Activated CD8-positive, alpha-beta memory T cell treated with anti-CD3 and anti-CD28 coated beads, Interleukin-2, amount 50 U/mL, for 4 hours (primary cell): ENCODE results near the gene SDHA.
A peak's percentile ranks its signal among the peaks of the same experiment; 100 is the strongest.
"Not testable (repeated sequence)": the region's sequence is repeated elsewhere in the genome, so short reads cannot be mapped to it uniquely, and the experiment has no call there.

ENCODE experiments used
- DNase-seq: peaks from one replicate; pipeline ENCODE4 v3.0.0-alpha.2; 2020

Gene SDHA

DNA sequence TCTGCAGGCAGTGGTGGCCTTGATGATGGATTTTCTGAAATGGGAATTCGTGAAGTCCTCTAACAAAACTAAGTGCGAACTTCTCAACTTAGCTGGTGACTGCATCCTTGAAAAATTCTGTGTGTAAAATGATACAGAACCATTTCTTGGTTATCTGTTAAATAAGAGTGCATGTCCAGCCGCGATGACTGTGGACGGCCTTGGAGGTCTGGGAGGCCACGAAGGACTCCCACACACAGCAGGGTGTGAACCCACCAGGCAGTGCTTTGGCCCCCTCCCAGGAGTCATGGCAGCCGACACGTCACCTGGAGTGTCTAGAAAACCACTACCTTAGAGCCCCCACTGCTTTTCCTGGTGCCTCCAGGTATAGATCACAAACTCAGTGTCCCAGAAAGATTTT is 85.6 kb downstream of the SDHA start:
- not testable (repeated sequence) for DNase-seq

DNA sequence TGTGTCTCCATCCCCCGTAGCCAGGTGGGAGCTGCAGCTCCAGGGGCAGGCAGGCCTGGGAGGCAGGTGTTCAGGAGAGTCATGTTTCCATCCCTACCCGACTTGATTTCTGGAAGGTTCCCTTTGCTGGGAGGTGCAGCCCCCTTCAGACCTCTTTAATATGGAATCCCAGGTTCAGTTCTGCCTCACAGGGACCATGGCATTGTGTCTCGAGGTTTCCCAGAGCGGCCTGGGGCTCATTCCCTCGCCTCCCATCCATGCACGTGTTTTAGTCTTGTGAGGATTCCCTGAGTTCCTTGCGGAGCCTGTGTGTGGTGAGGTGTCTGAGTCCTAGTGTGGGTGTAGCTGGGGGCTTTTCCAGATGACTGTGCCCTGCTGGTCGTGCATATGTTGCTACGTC is 86.9 kb downstream of the SDHA start:
- DNase-seq: peak; percentile 6

DNA sequence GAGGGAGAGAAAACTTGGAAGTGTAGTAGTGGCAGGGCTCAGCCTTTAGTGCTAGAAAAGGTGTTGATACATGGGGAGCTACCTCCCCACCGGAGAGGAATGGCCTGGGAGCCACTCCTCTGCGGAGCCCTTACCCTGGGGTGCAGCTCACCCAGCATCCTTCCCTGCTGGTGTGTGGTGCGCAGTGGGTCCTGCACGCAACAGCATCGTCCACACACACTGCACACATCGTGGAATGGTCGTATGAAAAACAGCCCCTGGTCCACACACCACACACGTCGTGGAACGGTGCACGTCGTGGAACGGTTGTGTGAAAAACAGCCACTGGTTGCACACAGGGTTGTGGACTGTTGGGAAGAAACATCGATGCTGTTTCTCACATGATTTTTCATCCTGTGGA is 87.3 kb downstream of the SDHA start:
- peak; percentile 6 for DNase-seq

DNA sequence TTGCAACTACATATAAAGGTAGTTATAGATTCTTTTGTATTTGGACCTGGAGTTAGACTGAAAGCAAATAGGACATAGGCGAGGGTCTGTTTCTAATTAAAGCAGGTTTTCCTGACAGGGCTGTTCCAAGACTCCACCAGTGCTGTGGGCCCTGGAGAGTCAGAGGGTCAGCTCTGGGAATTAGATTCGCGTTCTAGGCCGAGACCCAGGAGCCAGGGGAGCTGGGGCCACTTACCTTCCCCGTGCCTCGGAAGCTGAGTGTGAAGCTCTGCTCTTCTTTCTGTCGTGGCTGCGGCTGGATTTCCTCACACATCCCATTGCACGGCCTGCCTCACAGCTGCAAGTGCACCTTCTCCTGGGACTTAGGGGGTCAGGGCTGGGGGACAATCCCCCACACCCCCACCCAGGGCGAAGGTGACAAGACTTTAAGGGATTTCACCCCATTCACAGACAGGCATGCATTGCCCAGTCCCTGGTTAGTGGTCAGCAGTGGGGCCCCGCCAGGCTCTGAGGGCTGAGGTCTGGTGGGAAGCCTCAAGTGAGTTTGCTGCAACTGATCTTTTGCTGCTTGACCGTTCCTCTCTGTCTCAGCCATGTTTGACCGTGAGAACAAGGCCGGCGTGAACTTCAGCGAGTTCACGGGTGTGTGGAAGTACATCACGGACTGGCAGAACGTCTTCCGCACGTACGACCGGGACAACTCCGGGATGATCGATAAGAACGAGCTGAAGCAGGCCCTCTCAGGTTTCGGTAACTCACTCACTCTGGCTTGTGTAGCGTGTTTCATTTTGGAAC is 88.1 kb downstream of the SDHA start:
- no peak for DNase-seq
